Fibroblast of pulmonary artery (primary cell): Measurements from ENCODE around the gene MOB3A.

Experiments
- DNase-seq: peaks from one replicate; pipeline ENCODE4 v3.0.0-alpha.2; 2010; ENCODE audit warnings: low read depth
- H3K4me3 ChIP-seq: replicated peaks from 2 replicates; pipeline ENCODE4 v1.5.1; 2011; ENCODE audit warnings: low read depth, mild to moderate bottlenecking, control low read depth, low read length, moderate library complexity
- CTCF ChIP-seq: IDR thresholded peaks from 2 replicates; pipeline ENCODE4 v1.5.1; 2011; ENCODE audit warnings: mild to moderate bottlenecking, control low read depth, low read length, inconsistent platforms; ENCODE audit errors: missing control alignments

Gene MOB3A

GRCh38 chr19:2026770-2027169 is 69.4 kb downstream of the MOB3A start:
- TF ChIP-seq CTCF, result no peak
- H3K4me3 ChIP-seq, result no peak overlapping the region
- no peak for DNase-seq

DNA sequence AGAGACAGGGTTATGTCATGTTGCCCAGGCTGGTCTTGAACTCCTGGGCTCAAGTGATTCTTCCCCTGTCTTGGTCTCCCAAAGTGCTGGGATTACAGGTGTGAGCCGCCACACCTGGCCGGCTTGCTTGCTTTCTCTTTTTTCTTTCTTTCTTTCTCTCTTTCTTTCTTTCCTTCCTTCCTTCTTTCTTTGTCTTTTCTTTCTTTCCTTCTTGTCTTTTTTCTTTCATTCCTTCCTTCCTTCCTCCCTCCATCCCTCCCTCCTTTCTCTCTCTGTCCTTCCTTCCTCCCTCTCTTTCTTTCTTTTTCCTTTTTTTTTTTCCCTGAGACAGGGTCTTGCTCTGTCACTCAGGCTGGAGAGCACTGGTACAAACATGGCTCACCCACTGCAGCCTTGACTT is 73.8 kb downstream of the MOB3A start:
- DNase-seq, result no peak
- no peak for TF ChIP-seq CTCF
- no peak overlapping the region for H3K4me3 ChIP-seq

DNA sequence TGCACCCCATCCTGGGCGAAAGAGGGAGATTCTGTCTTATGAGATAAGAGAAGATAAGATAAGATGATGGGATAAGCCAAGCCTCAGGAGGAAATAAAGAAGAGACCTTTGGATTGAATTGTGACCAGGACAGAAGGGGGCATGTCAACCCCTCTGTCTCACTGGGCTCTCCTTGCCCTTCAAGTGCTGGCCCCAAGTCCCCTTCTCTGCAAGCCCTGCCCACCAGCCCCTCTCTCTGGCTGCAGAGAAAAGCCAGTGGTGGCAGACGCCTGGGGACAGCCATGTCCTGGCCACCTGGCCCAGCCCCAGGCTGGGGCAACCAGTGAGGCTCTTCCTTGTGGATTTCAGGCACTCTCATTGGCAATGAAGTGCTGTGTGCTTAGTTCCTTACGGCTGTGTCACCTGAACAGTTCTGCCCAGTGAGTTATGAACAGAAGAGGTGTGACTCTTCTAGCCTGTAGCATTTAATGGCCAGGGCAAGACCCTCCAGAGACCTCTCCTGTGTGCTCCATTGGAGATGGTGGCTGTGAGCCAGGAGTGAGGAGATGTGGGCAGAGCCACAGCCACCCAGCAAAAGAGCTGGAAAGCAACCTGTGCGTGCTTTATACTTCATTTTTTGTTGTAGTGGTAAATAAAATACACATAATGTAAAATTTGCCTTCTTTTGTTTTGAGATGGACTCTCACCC is 74.5 kb downstream of the MOB3A start:
- DNase-seq, result no peak
- no peak overlapping the region for H3K4me3 ChIP-seq
- no peak for TF ChIP-seq CTCF
